GM12872 (cell line): ENCODE data around the gene SYNE4.

Experiments used
- TF ChIP-seq, protein P1 (sequence below): IDR thresholded peaks from 3 replicates; pipeline ENCODE4 v1.5.1; 2011; ENCODE audit warnings: low read depth, mild to moderate bottlenecking, low read length, moderate library complexity; ENCODE audit not compliant: insufficient read depth

The SYNE4 gene

DNA sequence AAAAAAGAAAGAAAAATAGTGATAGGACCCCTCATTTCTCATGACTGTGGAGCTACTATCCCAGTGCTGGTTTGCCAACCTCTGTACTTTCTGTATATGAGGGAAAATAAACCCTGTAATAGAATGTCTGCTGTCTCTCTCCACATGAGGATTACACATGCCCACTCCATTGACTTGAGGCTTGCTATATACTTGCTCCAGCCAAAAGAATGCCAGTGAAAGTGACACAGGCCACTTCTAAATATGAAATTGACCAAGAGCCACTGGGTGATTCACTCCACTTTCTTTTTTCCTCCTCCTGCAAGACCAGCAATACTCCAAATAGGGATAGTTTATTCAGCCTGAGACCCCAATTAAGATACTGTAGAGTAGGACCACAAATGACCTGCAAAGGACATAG is 39.2 kb upstream of the SYNE4 start:
- TF ChIP-seq, protein P1, sequence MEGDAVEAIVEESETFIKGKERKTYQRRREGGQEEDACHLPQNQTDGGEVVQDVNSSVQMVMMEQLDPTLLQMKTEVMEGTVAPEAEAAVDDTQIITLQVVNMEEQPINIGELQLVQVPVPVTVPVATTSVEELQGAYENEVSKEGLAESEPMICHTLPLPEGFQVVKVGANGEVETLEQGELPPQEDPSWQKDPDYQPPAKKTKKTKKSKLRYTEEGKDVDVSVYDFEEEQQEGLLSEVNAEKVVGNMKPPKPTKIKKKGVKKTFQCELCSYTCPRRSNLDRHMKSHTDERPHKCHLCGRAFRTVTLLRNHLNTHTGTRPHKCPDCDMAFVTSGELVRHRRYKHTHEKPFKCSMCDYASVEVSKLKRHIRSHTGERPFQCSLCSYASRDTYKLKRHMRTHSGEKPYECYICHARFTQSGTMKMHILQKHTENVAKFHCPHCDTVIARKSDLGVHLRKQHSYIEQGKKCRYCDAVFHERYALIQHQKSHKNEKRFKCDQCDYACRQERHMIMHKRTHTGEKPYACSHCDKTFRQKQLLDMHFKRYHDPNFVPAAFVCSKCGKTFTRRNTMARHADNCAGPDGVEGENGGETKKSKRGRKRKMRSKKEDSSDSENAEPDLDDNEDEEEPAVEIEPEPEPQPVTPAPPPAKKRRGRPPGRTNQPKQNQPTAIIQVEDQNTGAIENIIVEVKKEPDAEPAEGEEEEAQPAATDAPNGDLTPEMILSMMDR = no peak

DNA sequence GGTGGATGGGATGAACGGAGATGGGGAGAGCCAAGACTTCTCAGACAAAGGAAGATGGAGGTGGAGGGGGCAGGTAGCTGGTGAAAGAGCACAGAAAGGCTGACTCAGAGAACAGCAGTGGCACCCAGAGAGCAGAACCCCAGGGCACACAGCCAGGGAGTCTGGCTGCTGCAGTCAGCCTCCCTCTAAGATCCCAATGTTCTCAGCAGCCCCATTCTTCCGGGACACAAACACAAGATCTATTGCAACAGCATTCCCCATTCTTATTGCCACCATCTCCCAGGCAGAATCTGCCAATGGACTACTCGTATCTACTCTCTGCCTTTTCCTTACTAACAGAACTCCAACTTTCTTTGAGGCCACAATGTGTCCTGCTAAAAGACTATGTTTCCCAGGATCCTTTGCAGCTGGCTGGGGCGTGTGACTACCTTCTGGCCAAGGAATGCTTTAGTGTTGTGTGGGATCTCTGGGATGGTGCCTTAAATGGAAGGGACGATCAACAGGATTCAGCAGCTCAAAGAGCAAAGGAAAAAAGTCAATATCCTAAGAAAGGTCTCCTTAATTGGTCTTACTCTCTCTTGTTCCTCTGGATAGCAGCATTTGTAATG is 37.9 kb upstream of the SYNE4 start:
- TF ChIP-seq, protein P1 = no peak

DNA sequence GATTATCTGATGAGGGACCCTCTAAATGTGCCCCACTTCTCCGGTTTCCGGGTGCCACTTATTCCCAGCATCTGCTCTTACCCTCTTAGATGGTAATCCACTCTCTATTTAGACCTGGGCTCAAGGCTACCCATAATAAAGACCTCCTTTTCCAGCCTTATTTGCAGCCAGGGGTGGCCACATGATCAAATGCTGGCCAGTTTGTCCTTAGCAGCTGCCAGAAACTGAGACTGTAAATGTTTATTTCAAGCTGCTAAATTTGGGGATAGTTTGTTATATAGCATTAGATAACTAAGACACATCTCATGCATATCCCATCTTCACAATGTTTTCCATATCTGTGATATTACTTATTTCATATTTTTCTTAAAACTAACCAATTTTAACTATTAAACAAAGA is 35.3 kb upstream of the SYNE4 start:
- TF ChIP-seq, protein P1 = no peak

DNA sequence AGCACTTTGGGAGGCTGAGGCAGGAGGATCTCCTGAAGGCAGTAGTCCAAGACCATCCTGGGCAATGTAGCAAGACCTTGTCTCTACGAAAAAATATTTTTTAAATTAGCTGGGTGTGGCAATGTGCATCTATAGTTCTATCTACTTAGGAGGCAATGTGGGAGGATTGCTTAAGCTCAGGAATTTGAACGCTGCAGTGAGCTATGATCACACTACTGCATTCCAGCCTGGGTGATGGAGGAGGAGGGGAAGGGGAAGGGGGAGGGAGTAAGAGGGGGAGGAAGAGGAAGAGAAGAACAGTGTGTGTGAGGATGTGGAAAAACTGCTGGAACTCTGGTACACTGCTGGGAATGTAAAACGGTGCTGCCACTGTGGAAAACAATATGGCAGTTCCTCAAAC is 33.2 kb upstream of the SYNE4 start:
- TF ChIP-seq, protein P1 = no peak

DNA sequence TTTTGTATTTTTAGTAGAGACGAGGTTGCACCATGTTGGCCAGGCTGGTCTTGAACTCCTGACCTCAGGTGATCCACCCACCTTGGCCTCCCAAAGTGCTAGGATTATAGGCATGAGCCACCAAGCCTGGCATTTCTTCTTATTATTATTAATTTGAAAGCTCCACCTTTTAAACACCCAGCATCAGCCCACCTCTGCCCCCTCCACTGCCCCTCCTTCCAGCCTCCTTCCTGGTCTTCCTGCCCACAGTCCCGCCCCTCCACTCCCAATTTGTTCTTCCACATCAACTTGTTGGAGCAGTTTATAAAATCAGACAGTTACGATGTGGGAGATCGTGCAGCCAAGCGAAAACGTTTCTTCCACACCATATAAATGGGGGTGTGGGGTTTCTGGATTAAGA is 31.9 kb upstream of the SYNE4 start:
- TF ChIP-seq, protein P1 = no peak

DNA sequence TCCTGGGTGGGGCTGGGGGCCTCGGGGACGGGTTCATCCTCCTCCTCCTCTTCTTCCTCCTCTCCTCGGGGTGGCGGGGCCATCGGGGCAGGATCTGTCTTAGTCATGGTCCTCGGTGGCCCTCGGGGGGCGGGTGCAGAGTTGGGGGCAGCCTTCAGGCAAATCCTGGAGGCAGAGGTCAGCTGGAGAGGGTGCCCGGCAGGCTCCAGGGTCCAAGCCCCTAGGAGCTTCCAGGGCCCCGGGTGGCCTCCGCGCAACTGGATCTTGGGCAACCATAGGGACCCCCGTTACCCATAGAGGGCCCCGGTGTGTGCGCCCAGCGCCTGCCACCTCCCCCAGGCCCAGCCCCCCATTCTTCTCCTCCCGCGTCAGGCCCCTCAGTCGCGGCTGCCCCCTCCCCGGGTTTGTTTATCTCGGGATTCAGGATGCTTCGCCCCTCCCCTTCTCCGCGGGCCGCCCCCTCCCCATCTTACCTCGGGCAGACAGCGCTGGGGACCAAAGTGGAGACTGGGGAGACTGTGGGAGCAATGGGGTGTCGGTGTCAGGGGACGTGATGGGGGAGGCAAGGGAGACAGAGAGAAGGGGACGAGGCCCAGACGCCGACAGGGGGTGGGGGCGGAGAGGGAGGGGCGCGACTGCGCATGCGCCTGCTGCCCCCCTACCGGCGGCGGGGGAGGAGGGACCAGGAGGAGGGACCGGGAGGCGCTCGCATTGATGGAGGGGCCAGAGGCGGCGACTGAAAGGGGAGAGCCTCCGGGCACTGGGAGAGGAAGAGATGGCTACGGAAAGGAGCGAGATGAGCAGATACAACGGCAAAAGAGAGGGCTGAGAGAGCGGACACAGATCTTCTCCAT is 23.9 kb upstream of the SYNE4 start, which contains the start of gene CLIP3:
Gene CLIP3 (minus strand): TSS at position 623 of the 854 bp plus-strand sequence. CDS start 516 bp downstream, at position 107.
- TF ChIP-seq, protein P1 = no peak

DNA sequence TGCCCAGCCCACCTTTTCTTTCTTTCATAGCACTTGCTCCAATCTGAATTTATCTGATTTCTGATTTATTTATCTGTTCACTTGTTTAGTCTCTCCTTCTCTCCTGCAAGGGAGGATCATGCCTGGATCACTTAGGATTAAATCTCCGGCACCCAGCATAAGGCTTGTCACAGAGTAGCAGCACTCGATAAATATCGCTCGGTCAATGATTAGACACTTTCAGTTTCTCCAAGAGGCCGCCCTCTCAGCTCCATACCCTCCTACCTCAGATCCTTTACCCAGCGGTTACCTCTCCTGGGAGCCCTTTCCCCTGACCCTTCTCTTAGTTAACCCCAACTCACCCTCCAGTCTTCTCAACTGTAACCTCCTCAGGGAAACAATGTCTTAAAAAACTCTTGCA is 22.7 kb upstream of the SYNE4 start:
- TF ChIP-seq, protein P1 = no peak
